Skeletal muscle satellite cell (primary cell): ENCODE measurements around the gene FEM1B. TPM values are rescaled to one million over a fixed set of nuclear protein-coding genes. Genes with fewer than 3 reads are reported as not detected.
"Not testable (repeated sequence)": the region's sequence is repeated elsewhere in the genome, so short reads cannot be mapped to it uniquely, and the experiment has no call there.

Source experiments
- H3K27me3 ChIP-seq: 2 replicates; pipeline ENCODE4 v1.7.0; 2013; ENCODE audit warnings: low read length; ENCODE audit not compliant: control insufficient read depth, insufficient read depth
- H3K36me3 ChIP-seq: 2 replicates; pipeline ENCODE4 v1.7.0; 2013; ENCODE audit warnings: mild to moderate bottlenecking, control low read depth, low read length; ENCODE audit not compliant: insufficient read depth
- H3K4me1 ChIP-seq: 2 replicates; pipeline ENCODE4 v1.7.0; 2013; ENCODE audit warnings: low read length; ENCODE audit not compliant: control insufficient read depth, insufficient read depth
- H3K4me2 ChIP-seq: 2 replicates; pipeline ENCODE4 v1.7.0; 2013; ENCODE audit warnings: mild to moderate bottlenecking, low read length
- H3K4me3 ChIP-seq: 2 replicates; pipeline ENCODE4 v1.7.0; 2013; ENCODE audit warnings: low read length
- H3K9ac ChIP-seq: 2 replicates; pipeline ENCODE4 v1.7.0; 2013; ENCODE audit warnings: mild to moderate bottlenecking, low read depth, low read length, moderate library complexity
- H3K9me3 ChIP-seq: replicated peaks from 2 replicates; pipeline ENCODE4 v1.7.0; 2013; ENCODE audit warnings: mild to moderate bottlenecking, control low read depth, low read length
- total RNA-seq: library from RNA; depleted of rRNA; stranded (reverse); fragments of >200 nt; gene quantifications from 2 replicates; pipeline ENCODE4 v1.2.3, GENCODE V29; 2012; rRNA removed

Gene FEM1B
- total RNA-seq = 36.7 and 42.8 TPM in 2 replicates

GRCh38 chr15:68277603-68278344 lies at the start of gene FEM1B:
Gene FEM1B (plus strand): TSS chr15:68277745. CDS start chr15:68278418, 673 bp downstream.
- Histone ChIP-seq H3K4me1 (peaks cover 48% of the 10 kb centered on the region), H3K4me2 (peak within 1 kb of the TSS; percentile 89), H3K9me3 (no peaks in the 10 kb centered on the region), H3K9ac (peak within 1 kb of the TSS; percentile 93), H3K27me3 (no peaks in the 10 kb centered on the region), H3K36me3 (peaks cover 5% of the 10 kb centered on the region), H3K4me3 (peak within 1 kb of the TSS; percentile 88)

GRCh38 chr15:68228143-68228970 lies 49.2 kb upstream of the FEM1B start:
- Histone ChIP-seq H3K27me3 (no peaks in the 10 kb centered on the region), H3K36me3 (no peaks in the 10 kb centered on the region), H3K4me2 (peak overlapping the region; percentile 96), H3K4me3 (peak overlapping the region; percentile 79), H3K9me3 (no peaks in the 10 kb centered on the region), H3K4me1 (peaks cover 20% of the 10 kb centered on the region), H3K9ac (peak overlapping the region; percentile 91)

- peak overlapping the region; percentile 79 for H3K4me3 ChIP-seq
- H3K36me3 ChIP-seq = no peaks in the 10 kb centered on the region
- H3K27me3 ChIP-seq = no peaks in the 10 kb centered on the region
- H3K4me2 ChIP-seq = peak overlapping the region; percentile 96
- H3K4me1 ChIP-seq = peaks cover 20% of the 10 kb centered on the region
- no peaks in the 10 kb centered on the region for H3K9me3 ChIP-seq
- peak overlapping the region; percentile 91 for H3K9ac ChIP-seq
These were observed 48.6 kb upstream of the FEM1B start for GRCh38 chr15:68228971-68229385.

- peak within 1 kb of the TSS; percentile 79 for H3K4me3 ChIP-seq
- no peaks in the 10 kb centered on the region for H3K27me3 ChIP-seq
- H3K4me1 ChIP-seq = peaks cover 20% of the 10 kb centered on the region
- H3K9me3 ChIP-seq = no peaks in the 10 kb centered on the region
- H3K4me2 ChIP-seq = peak within 1 kb of the TSS; percentile 96
- peak within 1 kb of the TSS; percentile 91 for H3K9ac ChIP-seq
- no peaks in the 10 kb centered on the region for H3K36me3 ChIP-seq
These were observed 48.0 kb upstream of the FEM1B start, which contains the start of gene CLN6 for GRCh38 chr15:68229386-68230156. Gene CLN6 (minus strand): TSS chr15:68229728. CDS start chr15:68229584, 144 bp downstream.

GRCh38 chr15:68230157-68231100 lies 47.1 kb upstream of the FEM1B start:
- Histone ChIP-seq H3K9ac (peak overlapping the region; percentile 91), H3K9me3 (no peaks in the 10 kb centered on the region), H3K4me2 (peak overlapping the region; percentile 96), H3K4me3 (peak overlapping the region; percentile 79), H3K36me3 (no peaks in the 10 kb centered on the region), H3K4me1 (peaks cover 20% of the 10 kb centered on the region), H3K27me3 (no peaks in the 10 kb centered on the region)

- H3K4me1 ChIP-seq = peaks cover 20% of the 10 kb centered on the region
- H3K9ac ChIP-seq = no peak overlapping the region
- H3K27me3 ChIP-seq = peaks cover 3% of the 10 kb centered on the region
- H3K4me2 ChIP-seq = no peak overlapping the region
- no peaks in the 10 kb centered on the region for H3K9me3 ChIP-seq
- H3K36me3 ChIP-seq = no peaks in the 10 kb centered on the region
- H3K4me3 ChIP-seq = no peak overlapping the region
These were observed 46.3 kb upstream of the FEM1B start for GRCh38 chr15:68231102-68231818.

GRCh38 chr15:68232449-68232848 lies 45.1 kb upstream of the FEM1B start:
- peaks cover 5% of the 10 kb centered on the region for H3K27me3 ChIP-seq
- no peak overlapping the region for H3K4me2 ChIP-seq
- H3K9me3 ChIP-seq = no peaks in the 10 kb centered on the region
- no peak overlapping the region for H3K4me3 ChIP-seq
- H3K4me1 ChIP-seq = peaks cover 19% of the 10 kb centered on the region
- H3K36me3 ChIP-seq = no peaks in the 10 kb centered on the region
- H3K9ac ChIP-seq = no peak overlapping the region

- no peak overlapping the region for H3K9ac ChIP-seq
- no peaks in the 10 kb centered on the region for H3K36me3 ChIP-seq
- H3K4me1 ChIP-seq = peaks cover 14% of the 10 kb centered on the region
- no peak overlapping the region for H3K4me2 ChIP-seq
- no peaks in the 10 kb centered on the region for H3K9me3 ChIP-seq
- H3K4me3 ChIP-seq = no peak overlapping the region
- H3K27me3 ChIP-seq = peaks cover 5% of the 10 kb centered on the region
These were observed 44.6 kb upstream of the FEM1B start for GRCh38 chr15:68232937-68233336.

GRCh38 chr15:68234060-68234459 lies 43.5 kb upstream of the FEM1B start:
- H3K4me1 ChIP-seq = peaks cover 7% of the 10 kb centered on the region
- no peaks in the 10 kb centered on the region for H3K36me3 ChIP-seq
- no peak overlapping the region for H3K9ac ChIP-seq
- H3K4me3 ChIP-seq = no peak overlapping the region
- peaks cover 5% of the 10 kb centered on the region for H3K27me3 ChIP-seq
- no peaks in the 10 kb centered on the region for H3K9me3 ChIP-seq
- no peak overlapping the region for H3K4me2 ChIP-seq

- not testable (repeated sequence) for H3K4me1 ChIP-seq, H3K4me3 ChIP-seq, H3K9me3 ChIP-seq, H3K4me2 ChIP-seq, H3K27me3 ChIP-seq, H3K9ac ChIP-seq, H3K36me3 ChIP-seq
These were observed 43.0 kb upstream of the FEM1B start for GRCh38 chr15:68234520-68234919.
